Breast epithelium (tissue), 4 donors: Measurements from ENCODE around the gene GALNT9. TPM values are rescaled to one million over a fixed set of nuclear protein-coding genes. Genes with fewer than 3 reads are reported as not detected.
A peak's percentile ranks its signal among the peaks of the same experiment; 100 is the strongest.

Source experiments
- DNase-seq, 2 donors: peaks; one replicate each; pipeline ENCODE4 v3.0.0-alpha.2; 2019; ENCODE audit warnings: low spot score in 2 of 2
- H3K27ac ChIP-seq, 2 donors: fragments of 200-600 bp; sonication (generic) in 1 of 2; one replicate each; pipeline ENCODE4 v1.5.1; 2016 to 2019; ENCODE audit warnings: mild to moderate bottlenecking in 1 of 2
- H3K27me3 ChIP-seq, 2 donors: fragments of 200-600 bp; sonication (generic) in 1 of 2; one replicate each; pipeline versions ENCODE4 v1.5.1 to v1.6.0; 2017 to 2019; ENCODE audit warnings: control low read depth in 1 of 2, mild to moderate bottlenecking in 1 of 2
- H3K36me3 ChIP-seq: fragments of 200-600 bp; one replicate; pipeline ENCODE4 v1.5.1; 2019
- H3K4me1 ChIP-seq, 2 donors: fragments of 200-600 bp; sonication (generic); one replicate each; pipeline ENCODE4 v1.5.1; 2016 to 2019; ENCODE audit warnings: control low read depth in 1 of 2
- H3K4me3 ChIP-seq, 3 donors: fragments of 200-600 bp; sonication (generic); 1 replicate in 2 of 3; 2 replicates in 1 of 3; pipeline ENCODE4 v1.5.1; 2016 to 2019; ENCODE audit warnings: mild to moderate bottlenecking in 3 of 3, moderate library complexity in 2 of 3
- H3K9me3 ChIP-seq, 2 donors: fragments of 200-600 bp; sonication (generic) in 1 of 2; one replicate each; pipeline ENCODE4 v1.5.1; 2016 to 2019; ENCODE audit warnings: control low read depth in 1 of 2
- POLR2A ChIP-seq: fragments of 450-650 bp; IDR thresholded peaks from one replicate; pipeline ENCODE4 v1.6.1; 2016; ENCODE audit warnings: antibody characterized with exemption, mild to moderate bottlenecking, moderate library complexity
- POLR2AphosphoS5 ChIP-seq, 3 donors: sonication (generic); formaldehyde crosslinking; IDR thresholded peaks; one replicate each; pipeline ENCODE4 v1.6.1; 2017; ENCODE audit warnings: antibody characterized with exemption in 3 of 3
- intact Hi-C: fragments of 100-400 bp; cut with DNase I; formaldehyde crosslinking; loops from one replicate; pipeline ENCODE4 v1.15.1; 2023; ENCODE audit warnings: low total_unique reads
- total RNA-seq, 3 donors: library from RNA; depleted of rRNA; stranded (reverse); fragments of >200 nt; gene quantifications; one replicate each; pipeline ENCODE4 v1.1.0, GENCODE V29; 2016
- TF ChIP-seq, protein P1 (sequence below), 3 donors: fragments of 450-650 bp; IDR thresholded peaks; one replicate each; pipeline ENCODE4 v1.5.1; 2016 to 2017; ENCODE audit warnings: antibody characterized with exemption in 3 of 3, mild to moderate bottlenecking in 3 of 3, moderate library complexity in 3 of 3

GALNT9 gene
- total RNA-seq, 3 donors from 2014 or later: 2.9 TPM; not detected in 2

- Histone ChIP-seq H3K36me3 (no peaks in the 10 kb centered on the region), H3K4me3 (peak overlapping the region in 2 of 3 donors; percentile 0 to 41), H3K4me1 (peaks cover 0 to 8% of the 10 kb centered on the region in 2 donors), H3K27me3 (peaks cover 5 to 81% of the 10 kb centered on the region in 2 donors), H3K9me3 (no peaks in the 10 kb centered on the region), H3K27ac (no peak overlapping the region)
- peak in 1 of 2 donors; percentile 26 for DNase-seq
- TF ChIP-seq POLR2A (no peak), POLR2AphosphoS5 (IDR thresholded peaks at IDR 0.05) (peak in 1 of 3 donors; percentile 28)
- TF ChIP-seq, protein P1, sequence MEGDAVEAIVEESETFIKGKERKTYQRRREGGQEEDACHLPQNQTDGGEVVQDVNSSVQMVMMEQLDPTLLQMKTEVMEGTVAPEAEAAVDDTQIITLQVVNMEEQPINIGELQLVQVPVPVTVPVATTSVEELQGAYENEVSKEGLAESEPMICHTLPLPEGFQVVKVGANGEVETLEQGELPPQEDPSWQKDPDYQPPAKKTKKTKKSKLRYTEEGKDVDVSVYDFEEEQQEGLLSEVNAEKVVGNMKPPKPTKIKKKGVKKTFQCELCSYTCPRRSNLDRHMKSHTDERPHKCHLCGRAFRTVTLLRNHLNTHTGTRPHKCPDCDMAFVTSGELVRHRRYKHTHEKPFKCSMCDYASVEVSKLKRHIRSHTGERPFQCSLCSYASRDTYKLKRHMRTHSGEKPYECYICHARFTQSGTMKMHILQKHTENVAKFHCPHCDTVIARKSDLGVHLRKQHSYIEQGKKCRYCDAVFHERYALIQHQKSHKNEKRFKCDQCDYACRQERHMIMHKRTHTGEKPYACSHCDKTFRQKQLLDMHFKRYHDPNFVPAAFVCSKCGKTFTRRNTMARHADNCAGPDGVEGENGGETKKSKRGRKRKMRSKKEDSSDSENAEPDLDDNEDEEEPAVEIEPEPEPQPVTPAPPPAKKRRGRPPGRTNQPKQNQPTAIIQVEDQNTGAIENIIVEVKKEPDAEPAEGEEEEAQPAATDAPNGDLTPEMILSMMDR (IDR thresholded peaks at IDR 0.05): no peak
- intact Hi-C loops: loop anchor here (10.0 kb wide), 1 partner anchor 1073 kb away; no protein-coding TSS in a partner anchor
These were observed 1.8 kb downstream of the GALNT9 start for GRCh38 chr12:132327336-132328171.

- Histone ChIP-seq H3K36me3 (no peaks in the 10 kb centered on the region), H3K27me3 (peaks cover 5 to 81% of the 10 kb centered on the region in 2 donors), H3K9me3 (no peaks in the 10 kb centered on the region), H3K4me1 (peaks cover 0 to 8% of the 10 kb centered on the region in 2 donors), H3K4me3 (no peak overlapping the region), H3K27ac (no peak overlapping the region)
- TF ChIP-seq POLR2AphosphoS5 (IDR thresholded peaks at IDR 0.05): no peak
- TF ChIP-seq POLR2A: no peak
- TF ChIP-seq, protein P1 (IDR thresholded peaks at IDR 0.05): no peak
- no peak for DNase-seq
- intact Hi-C loops: loop anchor here (10.0 kb wide), 1 partner anchor 1072 kb away; no protein-coding TSS in a partner anchor
These were observed 2.7 kb downstream of the GALNT9 start for GRCh38 chr12:132326646-132327045.

DNA sequence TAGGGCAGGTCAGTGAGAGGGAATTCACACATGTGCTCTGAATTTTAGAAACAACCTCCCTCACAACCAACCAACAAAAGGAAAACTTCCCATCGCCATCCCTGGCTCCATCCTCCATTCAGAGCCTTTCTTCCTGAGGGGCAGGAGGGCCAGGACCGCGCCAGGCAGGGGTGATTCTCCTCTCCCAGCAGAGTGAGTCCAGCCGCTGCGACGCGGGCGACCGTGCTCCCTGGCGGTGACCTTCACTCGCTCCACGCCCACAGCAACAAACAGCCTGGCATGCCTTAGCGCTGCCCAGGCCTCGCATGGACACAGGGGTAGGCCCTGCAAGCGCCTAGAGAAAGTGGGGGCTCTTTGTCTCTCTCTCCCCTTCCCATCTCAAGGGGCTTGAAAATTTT, 3.7 kb downstream of the GALNT9 start:
- intact Hi-C loops: loop anchor here (10.0 kb wide), 1 partner anchor 1071 kb away; no protein-coding TSS in a partner anchor
- H3K27me3 ChIP-seq: peaks cover 5 to 76% of the 10 kb centered on the region in 2 donors

GRCh38 chr12:132324841-132325732, 4.3 kb downstream of the GALNT9 start:
- Histone ChIP-seq H3K36me3 (no peaks in the 10 kb centered on the region), H3K9me3 (no peaks in the 10 kb centered on the region), H3K27me3 (peaks cover 5 to 70% of the 10 kb centered on the region in 2 donors), H3K27ac (no peak overlapping the region), H3K4me1 (peaks cover 0 to 8% of the 10 kb centered on the region in 2 donors), H3K4me3 (no peak overlapping the region)
- no peak for TF ChIP-seq POLR2AphosphoS5 (IDR thresholded peaks at IDR 0.05)
- no peak for TF ChIP-seq POLR2A
- TF ChIP-seq, protein P1 (IDR thresholded peaks at IDR 0.05): no peak
- intact Hi-C loops: loop anchor here (10.0 kb wide), 1 partner anchor 1070 kb away; no protein-coding TSS in a partner anchor
- no peak for DNase-seq

More for the DNA sequence above, 3.7 kb downstream of the GALNT9 start:
- H3K36me3 ChIP-seq: no peaks in the 10 kb centered on the region
- H3K9me3 ChIP-seq: no peaks in the 10 kb centered on the region
- TF ChIP-seq, protein P1 (IDR thresholded peaks at IDR 0.05): no peak
- TF ChIP-seq POLR2AphosphoS5 (IDR thresholded peaks at IDR 0.05) (no peak), POLR2A (no peak)
- DNase-seq: no peak
- H3K27ac ChIP-seq: no peak overlapping the region
- no peak overlapping the region for H3K4me3 ChIP-seq
- H3K4me1 ChIP-seq: peaks cover 0 to 8% of the 10 kb centered on the region in 2 donors
